ENCODE measurements around the gene CD53. TPM values are rescaled to one million over a fixed set of nuclear protein-coding genes. Genes with fewer than 3 reads are reported as not detected.

Gene CD53
- total RNA-seq, 1 experiment from 2014 or later, result 1.4 TPM

DNA sequence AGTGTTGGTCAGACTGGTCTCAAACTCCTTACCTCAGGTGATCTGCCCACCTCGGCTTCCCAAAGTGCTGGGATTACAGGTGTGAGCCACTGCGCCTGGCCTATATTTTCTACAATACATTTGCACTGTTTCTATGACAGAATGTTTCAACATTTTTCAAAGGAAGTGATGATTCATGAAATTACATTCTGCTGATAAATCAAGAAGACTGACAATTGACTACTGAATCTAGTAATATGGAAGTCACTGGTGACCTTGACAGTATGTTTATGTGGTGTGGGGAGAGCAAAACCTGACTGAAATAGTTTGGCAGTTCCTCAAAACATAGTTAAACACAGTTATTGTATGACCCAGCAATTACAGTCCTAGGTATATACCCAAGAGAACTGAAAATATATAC is 72.7 kb downstream of the CD53 start:
- Mint-ChIP-seq H3K27me3 (ENCODE audit: low read depth) (no peaks in the 10 kb centered on the region), H3K36me3 (peaks cover 29% of the 10 kb centered on the region), H3K4me1 (no peaks in the 10 kb centered on the region), H3K4me3 (no peak overlapping the region), H3K27ac (no peak overlapping the region), H3K9me3 (no peaks in the 10 kb centered on the region)
- ChIA-PET POLR2A (no interaction called here), CTCF (no interaction called here)
- DNase-seq (ENCODE audit: low spot score) (no peak), ATAC-seq (no peak)
- TF ChIP-seq SMAD4 (CRISPR knock-in tag; IDR thresholded peaks at IDR 0.05) (no peak), CBFB (CRISPR knock-in tag; IDR thresholded peaks at IDR 0.05; ENCODE audit: low read depth) (no peak), NFATC4 (CRISPR knock-in tag; IDR thresholded peaks at IDR 0.05) (no peak), ATF1 (CRISPR knock-in tag; IDR thresholded peaks at IDR 0.05) (no peak), SOX15 (CRISPR knock-in tag; IDR thresholded peaks at IDR 0.05) (no peak), NR2C2 (CRISPR knock-in tag; IDR thresholded peaks at IDR 0.05) (no peak), ZNF232 (CRISPR knock-in tag; IDR thresholded peaks at IDR 0.05) (no peak)
- TF ChIP-seq, protein P1, sequence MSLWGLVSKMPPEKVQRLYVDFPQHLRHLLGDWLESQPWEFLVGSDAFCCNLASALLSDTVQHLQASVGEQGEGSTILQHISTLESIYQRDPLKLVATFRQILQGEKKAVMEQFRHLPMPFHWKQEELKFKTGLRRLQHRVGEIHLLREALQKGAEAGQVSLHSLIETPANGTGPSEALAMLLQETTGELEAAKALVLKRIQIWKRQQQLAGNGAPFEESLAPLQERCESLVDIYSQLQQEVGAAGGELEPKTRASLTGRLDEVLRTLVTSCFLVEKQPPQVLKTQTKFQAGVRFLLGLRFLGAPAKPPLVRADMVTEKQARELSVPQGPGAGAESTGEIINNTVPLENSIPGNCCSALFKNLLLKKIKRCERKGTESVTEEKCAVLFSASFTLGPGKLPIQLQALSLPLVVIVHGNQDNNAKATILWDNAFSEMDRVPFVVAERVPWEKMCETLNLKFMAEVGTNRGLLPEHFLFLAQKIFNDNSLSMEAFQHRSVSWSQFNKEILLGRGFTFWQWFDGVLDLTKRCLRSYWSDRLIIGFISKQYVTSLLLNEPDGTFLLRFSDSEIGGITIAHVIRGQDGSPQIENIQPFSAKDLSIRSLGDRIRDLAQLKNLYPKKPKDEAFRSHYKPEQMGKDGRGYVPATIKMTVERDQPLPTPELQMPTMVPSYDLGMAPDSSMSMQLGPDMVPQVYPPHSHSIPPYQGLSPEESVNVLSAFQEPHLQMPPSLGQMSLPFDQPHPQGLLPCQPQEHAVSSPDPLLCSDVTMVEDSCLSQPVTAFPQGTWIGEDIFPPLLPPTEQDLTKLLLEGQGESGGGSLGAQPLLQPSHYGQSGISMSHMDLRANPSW (CRISPR knock-in tag; conservative IDR thresholded peaks at IDR 0.05; ENCODE audit: low read depth), result no peak
- TF ChIP-seq, protein P2, sequence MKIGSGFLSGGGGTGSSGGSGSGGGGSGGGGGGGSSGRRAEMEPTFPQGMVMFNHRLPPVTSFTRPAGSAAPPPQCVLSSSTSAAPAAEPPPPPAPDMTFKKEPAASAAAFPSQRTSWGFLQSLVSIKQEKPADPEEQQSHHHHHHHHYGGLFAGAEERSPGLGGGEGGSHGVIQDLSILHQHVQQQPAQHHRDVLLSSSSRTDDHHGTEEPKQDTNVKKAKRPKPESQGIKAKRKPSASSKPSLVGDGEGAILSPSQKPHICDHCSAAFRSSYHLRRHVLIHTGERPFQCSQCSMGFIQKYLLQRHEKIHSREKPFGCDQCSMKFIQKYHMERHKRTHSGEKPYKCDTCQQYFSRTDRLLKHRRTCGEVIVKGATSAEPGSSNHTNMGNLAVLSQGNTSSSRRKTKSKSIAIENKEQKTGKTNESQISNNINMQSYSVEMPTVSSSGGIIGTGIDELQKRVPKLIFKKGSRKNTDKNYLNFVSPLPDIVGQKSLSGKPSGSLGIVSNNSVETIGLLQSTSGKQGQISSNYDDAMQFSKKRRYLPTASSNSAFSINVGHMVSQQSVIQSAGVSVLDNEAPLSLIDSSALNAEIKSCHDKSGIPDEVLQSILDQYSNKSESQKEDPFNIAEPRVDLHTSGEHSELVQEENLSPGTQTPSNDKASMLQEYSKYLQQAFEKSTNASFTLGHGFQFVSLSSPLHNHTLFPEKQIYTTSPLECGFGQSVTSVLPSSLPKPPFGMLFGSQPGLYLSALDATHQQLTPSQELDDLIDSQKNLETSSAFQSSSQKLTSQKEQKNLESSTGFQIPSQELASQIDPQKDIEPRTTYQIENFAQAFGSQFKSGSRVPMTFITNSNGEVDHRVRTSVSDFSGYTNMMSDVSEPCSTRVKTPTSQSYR (CRISPR knock-in tag; IDR thresholded peaks at IDR 0.05), result no peak
- TF ChIP-seq, protein P3, sequence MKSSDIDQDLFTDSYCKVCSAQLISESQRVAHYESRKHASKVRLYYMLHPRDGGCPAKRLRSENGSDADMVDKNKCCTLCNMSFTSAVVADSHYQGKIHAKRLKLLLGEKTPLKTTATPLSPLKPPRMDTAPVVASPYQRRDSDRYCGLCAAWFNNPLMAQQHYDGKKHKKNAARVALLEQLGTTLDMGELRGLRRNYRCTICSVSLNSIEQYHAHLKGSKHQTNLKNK (CRISPR knock-in tag; IDR thresholded peaks at IDR 0.05), result no peak
- TF ChIP-seq, protein P4, sequence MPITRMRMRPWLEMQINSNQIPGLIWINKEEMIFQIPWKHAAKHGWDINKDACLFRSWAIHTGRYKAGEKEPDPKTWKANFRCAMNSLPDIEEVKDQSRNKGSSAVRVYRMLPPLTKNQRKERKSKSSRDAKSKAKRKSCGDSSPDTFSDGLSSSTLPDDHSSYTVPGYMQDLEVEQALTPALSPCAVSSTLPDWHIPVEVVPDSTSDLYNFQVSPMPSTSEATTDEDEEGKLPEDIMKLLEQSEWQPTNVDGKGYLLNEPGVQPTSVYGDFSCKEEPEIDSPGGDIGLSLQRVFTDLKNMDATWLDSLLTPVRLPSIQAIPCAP (CRISPR knock-in tag; IDR thresholded peaks at IDR 0.05), result no peak
- TF ChIP-seq, protein P5, sequence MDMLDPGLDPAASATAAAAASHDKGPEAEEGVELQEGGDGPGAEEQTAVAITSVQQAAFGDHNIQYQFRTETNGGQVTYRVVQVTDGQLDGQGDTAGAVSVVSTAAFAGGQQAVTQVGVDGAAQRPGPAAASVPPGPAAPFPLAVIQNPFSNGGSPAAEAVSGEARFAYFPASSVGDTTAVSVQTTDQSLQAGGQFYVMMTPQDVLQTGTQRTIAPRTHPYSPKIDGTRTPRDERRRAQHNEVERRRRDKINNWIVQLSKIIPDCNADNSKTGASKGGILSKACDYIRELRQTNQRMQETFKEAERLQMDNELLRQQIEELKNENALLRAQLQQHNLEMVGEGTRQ (CRISPR knock-in tag; IDR thresholded peaks at IDR 0.05), result no peak

DNA sequence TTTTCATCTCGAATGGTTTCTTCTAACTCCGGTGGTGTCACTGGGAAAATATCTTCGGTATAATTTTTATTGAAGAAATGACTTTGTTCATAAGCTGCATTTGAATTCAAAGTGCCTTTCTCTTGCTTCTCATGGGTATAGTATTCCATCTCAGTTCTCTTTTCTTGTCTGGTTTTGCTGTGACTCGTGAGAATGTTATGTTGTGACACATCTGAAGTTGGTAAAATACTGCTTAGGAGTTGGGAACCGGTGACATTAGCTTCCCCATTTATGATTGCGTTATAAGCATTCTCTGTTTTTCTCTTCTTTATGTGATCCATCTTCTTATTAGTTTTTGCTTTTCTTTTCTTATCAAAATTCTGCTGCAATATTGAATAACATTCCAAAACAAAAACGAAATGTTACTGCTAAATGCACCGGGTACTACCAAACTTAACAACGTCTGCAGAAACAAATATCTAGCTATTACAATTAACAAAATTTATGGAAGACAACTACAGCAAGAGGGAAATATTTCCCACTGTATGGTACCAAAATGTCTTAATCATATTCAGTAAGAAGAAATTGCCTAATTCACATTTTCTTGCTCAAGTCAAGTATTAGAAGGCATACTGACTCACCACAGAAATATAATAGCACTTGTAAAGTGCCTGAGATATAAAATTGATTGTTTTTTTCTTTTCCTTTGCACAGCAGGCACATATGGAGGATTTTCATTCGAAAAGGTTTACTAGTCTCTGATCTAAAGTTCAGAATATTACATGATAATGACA is 75.3 kb downstream of the CD53 start:
- DNase-seq (ENCODE audit: low spot score) (no peak), ATAC-seq (no peak)
- no peaks in the 10 kb centered on the region for H3K9me3 Mint-ChIP-seq
- ChIA-PET CTCF (interaction anchor here (1.1 kb wide), 1 partner anchor 118 kb away, joined by 5 read pairs; no protein-coding TSS in a partner anchor), POLR2A (no interaction called here)
- H3K4me1 Mint-ChIP-seq, result no peaks in the 10 kb centered on the region
- no peak overlapping the region for H3K4me3 Mint-ChIP-seq
- no peaks in the 10 kb centered on the region for H3K27me3 Mint-ChIP-seq (ENCODE audit: low read depth)
- H3K27ac Mint-ChIP-seq, result no peak overlapping the region
- H3K36me3 Mint-ChIP-seq, result peaks cover 44% of the 10 kb centered on the region
- TF ChIP-seq TEAD4 (CRISPR knock-in tag; IDR thresholded peaks at IDR 0.05) (no peak), FOXK1 (CRISPR knock-in tag; IDR thresholded peaks at IDR 0.05) (no peak), ZNF138 (CRISPR knock-in tag; conservative IDR thresholded peaks at IDR 0.05) (no peak), ATF1 (CRISPR knock-in tag; IDR thresholded peaks at IDR 0.05) (no peak)
- TF ChIP-seq, protein P6, sequence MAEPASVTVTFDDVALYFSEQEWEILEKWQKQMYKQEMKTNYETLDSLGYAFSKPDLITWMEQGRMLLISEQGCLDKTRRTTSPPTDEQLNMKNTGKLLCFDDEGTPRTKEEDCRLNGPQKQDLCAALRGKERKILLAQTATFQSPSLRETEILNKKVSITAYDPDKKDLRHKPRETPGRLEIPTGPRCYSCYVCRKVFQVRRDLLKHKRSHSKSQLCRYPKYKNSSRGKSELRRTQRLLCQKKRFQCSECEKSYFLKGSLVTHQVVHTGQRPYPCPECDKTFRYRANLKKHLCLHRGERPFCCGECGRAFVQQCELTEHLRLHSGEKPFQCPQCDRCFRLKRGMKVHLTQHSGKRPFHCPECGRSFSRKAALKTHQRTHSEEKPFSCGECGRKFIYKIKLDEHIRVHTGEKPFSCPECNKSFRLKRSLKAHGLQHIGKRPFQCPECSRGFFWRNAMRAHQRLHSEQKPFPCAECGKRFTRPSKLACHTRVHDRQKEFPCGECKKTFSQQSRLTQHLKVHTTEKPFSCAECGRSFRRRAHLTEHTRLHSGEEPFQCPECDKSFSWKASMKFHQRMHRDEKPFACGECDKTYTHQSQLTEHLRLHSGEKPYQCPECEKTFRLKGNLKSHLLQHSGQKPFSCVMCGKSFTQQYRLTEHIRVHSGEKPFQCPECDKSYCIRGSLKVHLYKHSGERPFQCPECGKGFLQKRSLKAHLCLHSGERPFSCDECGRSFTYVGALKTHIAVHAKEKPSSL (CRISPR knock-in tag; conservative IDR thresholded peaks at IDR 0.05), result no peak
- TF ChIP-seq, protein P7, sequence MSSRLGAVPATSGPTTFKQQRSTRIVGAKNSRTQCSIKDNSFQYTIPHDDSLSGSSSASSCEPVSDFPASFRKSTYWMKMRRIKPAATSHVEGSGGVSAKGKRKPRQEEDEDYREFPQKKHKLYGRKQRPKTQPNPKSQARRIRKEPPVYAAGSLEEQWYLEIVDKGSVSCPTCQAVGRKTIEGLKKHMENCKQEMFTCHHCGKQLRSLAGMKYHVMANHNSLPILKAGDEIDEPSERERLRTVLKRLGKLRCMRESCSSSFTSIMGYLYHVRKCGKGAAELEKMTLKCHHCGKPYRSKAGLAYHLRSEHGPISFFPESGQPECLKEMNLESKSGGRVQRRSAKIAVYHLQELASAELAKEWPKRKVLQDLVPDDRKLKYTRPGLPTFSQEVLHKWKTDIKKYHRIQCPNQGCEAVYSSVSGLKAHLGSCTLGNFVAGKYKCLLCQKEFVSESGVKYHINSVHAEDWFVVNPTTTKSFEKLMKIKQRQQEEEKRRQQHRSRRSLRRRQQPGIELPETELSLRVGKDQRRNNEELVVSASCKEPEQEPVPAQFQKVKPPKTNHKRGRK (CRISPR knock-in tag; IDR thresholded peaks at IDR 0.05; ENCODE audit: borderline replicate concordance), result no peak
- TF ChIP-seq, protein P8, sequence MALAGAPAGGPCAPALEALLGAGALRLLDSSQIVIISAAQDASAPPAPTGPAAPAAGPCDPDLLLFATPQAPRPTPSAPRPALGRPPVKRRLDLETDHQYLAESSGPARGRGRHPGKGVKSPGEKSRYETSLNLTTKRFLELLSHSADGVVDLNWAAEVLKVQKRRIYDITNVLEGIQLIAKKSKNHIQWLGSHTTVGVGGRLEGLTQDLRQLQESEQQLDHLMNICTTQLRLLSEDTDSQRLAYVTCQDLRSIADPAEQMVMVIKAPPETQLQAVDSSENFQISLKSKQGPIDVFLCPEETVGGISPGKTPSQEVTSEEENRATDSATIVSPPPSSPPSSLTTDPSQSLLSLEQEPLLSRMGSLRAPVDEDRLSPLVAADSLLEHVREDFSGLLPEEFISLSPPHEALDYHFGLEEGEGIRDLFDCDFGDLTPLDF (CRISPR knock-in tag; IDR thresholded peaks at IDR 0.05), result no peak

Measured in WTC11 (cell line).